OCI-LY1 (cell line): Measurements from ENCODE around the gene C2orf49.

Experiments
- H2AFZ ChIP-seq: fragments of 200-600 bp; sonication (generic), shearing (Covaris generic); 2 replicates; pipeline ENCODE4 v1.6.0; 2014; ENCODE audit warnings: antibody characterized with exemption, mild to moderate bottlenecking, low read length
- H3F3A ChIP-seq: fragments of 200-600 bp; sonication (generic), shearing (Covaris generic); 2 replicates; pipeline ENCODE4 v1.6.0; 2014; ENCODE audit warnings: mild to moderate bottlenecking, antibody characterized with exemption, low read length, moderate library complexity; ENCODE audit not compliant: insufficient read depth
- H3K27ac ChIP-seq: fragments of 200-600 bp; sonication (generic); 2 replicates; pipeline ENCODE4 v1.5.1; 2014; ENCODE audit warnings: low read length, mixed run types, mild to moderate bottlenecking, low read depth; ENCODE audit not compliant: poor library complexity, severe bottlenecking
- H3K27me3 ChIP-seq: fragments of 200-600 bp; sonication (generic); 2 replicates; pipeline ENCODE4 v1.6.0; 2014; ENCODE audit warnings: antibody characterized with exemption, mild to moderate bottlenecking, low read length, moderate library complexity; ENCODE audit not compliant: insufficient read depth
- H3K36me3 ChIP-seq: fragments of 200-600 bp; sonication (generic); 2 replicates; pipeline ENCODE4 v1.6.1; 2014; ENCODE audit warnings: mild to moderate bottlenecking, antibody characterized with exemption, low read length, moderate library complexity, mixed read lengths; ENCODE audit not compliant: insufficient read depth
- H3K4me1 ChIP-seq: fragments of 200-600 bp; sonication (generic); 2 replicates; pipeline ENCODE4 v1.5.1; 2014; ENCODE audit warnings: mild to moderate bottlenecking, low read length, moderate library complexity; ENCODE audit not compliant: insufficient read depth, severe bottlenecking
- H3K4me2 ChIP-seq: fragments of 200-600 bp; sonication (generic), shearing (Covaris generic); 2 replicates; pipeline ENCODE4 v1.6.1; 2014; ENCODE audit warnings: low read length
- H3K4me3 ChIP-seq: fragments of 200-600 bp; sonication (generic); 2 replicates; pipeline ENCODE4 v1.5.1; 2014; ENCODE audit warnings: low read length, low read depth, mild to moderate bottlenecking, mixed read lengths; ENCODE audit not compliant: poor library complexity, severe bottlenecking
- H3K79me2 ChIP-seq: fragments of 200-600 bp; shearing (Covaris generic); 2 replicates; pipeline ENCODE4 v1.6.1; 2016; ENCODE audit warnings: mixed run types, low read length, mixed read lengths; ENCODE audit not compliant: insufficient read depth
- H3K9ac ChIP-seq: fragments of 200-600 bp; sonication (generic), shearing (Covaris generic); 2 replicates; pipeline ENCODE4 v1.6.1; 2014; ENCODE audit warnings: mild to moderate bottlenecking, low read length, mixed read lengths
- H3K9me2 ChIP-seq: fragments of 200-600 bp; sonication (generic), shearing (Covaris generic); 2 replicates; pipeline ENCODE4 v1.6.1; 2014; ENCODE audit warnings: low read depth, mild to moderate bottlenecking, low read length, mixed read lengths
- H3K9me3 ChIP-seq: fragments of 200-600 bp; shearing (Covaris generic); 2 replicates; pipeline ENCODE4 v1.6.1; 2014; ENCODE audit warnings: low read length, mixed read lengths
- H4K20me1 ChIP-seq: fragments of 200-600 bp; sonication (generic), shearing (Covaris generic); 2 replicates; pipeline ENCODE4 v1.6.0; 2016; ENCODE audit warnings: mild to moderate bottlenecking, low read length; ENCODE audit not compliant: insufficient read depth
- CTCF ChIP-seq: fragments of 200-600 bp; sonication (generic), shearing (Covaris generic); IDR thresholded peaks from 2 replicates; pipeline ENCODE4 v1.5.1; 2017; ENCODE audit warnings: mild to moderate bottlenecking, antibody characterized with exemption, low read length, moderate library complexity, mixed read lengths
- EZH2 ChIP-seq: fragments of 200-600 bp; sonication (generic), shearing (Covaris generic); IDR thresholded peaks from 2 replicates; pipeline ENCODE4 v1.8.0; 2017; ENCODE audit warnings: borderline replicate concordance, mixed run types, mild to moderate bottlenecking, antibody characterized with exemption, low read length, moderate library complexity, mixed read lengths

C2orf49 gene

GRCh38 chr2:105337122-105338019 lies at the start of gene C2orf49:
Gene C2orf49, plus strand, starts transcription at chr2:105337540. Its CDS starts 48 bp downstream, at chr2:105337588.
- Histone ChIP-seq H3K27ac (peak within 1 kb of the TSS; percentile 62), H3K4me2 (peak within 1 kb of the TSS; percentile 91), H3K79me2 (peaks cover 27% of the 10 kb centered on the region), H3K9ac (peak within 1 kb of the TSS; percentile 80), H4K20me1 (0 out of 2 replicates have a peak, but pooled peaks cover 2% of the 10 kb centered on the region), H3K27me3 (no peaks in the 10 kb centered on the region), H3K4me1 (peaks cover 23% of the 10 kb centered on the region), H3K9me3 (no peaks in the 10 kb centered on the region), H3K4me3 (peak within 1 kb of the TSS; percentile 90), H3K36me3 (peaks cover 34% of the 10 kb centered on the region), H2AFZ (no peak within 1 kb of the TSS), H3F3A (no peaks in the 10 kb centered on the region), H3K9me2 (no peaks in the 10 kb centered on the region)
- TF ChIP-seq CTCF (no peak), EZH2 (no peak)

DNA sequence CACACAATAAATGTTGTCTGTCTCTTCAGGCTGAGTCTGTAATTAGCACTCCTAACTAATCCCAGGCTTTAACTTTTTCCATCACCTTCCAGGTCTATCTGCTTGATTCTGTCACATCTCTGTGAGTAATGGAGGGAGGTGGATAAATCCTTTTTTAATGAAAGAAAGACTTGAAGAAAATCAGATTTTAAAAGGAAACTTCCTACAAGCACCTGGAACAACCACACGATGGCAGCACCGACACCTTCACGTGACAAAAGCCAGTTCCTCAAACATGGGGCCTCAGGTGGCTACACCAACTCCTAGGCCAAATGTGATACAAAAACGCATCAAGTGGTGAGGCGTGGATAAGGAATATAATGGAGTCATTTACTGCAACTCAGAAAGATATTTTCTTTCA lies 49.6 kb upstream of the C2orf49 start:
- no peak overlapping the region for H2AFZ ChIP-seq
- TF ChIP-seq CTCF (peak; percentile 66), EZH2 (no peak)
- peaks cover 89% of the 10 kb centered on the region for H3K36me3 ChIP-seq

DNA sequence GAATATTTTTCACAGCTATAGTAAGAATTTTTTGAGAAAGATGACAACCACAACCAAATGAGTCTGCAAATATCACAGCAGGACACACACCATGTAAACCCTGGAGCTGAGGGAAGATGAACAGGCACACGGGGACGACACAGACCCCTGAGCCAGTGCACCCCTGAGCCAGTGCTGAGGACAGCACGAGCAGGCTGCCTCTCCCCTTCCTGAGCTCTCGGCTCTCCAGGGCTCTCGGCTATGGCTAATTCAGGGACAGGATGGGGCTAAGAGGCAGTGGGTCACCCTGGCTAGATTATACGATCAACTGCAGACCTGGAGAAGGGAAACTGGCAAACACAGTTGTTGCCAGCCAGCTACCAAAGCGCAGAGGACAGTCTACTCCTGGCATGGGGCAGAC lies 49.2 kb upstream of the C2orf49 start:
- no peak overlapping the region for H3K4me3 ChIP-seq
- no peaks in the 10 kb centered on the region for H3K79me2 ChIP-seq
- no peaks in the 10 kb centered on the region for H3K4me1 ChIP-seq
- TF ChIP-seq CTCF = no peak
- TF ChIP-seq EZH2 = no peak
- H3F3A ChIP-seq = no peaks in the 10 kb centered on the region
- no peak overlapping the region for H3K9ac ChIP-seq
- H3K27me3 ChIP-seq = no peaks in the 10 kb centered on the region
- no peaks in the 10 kb centered on the region for H3K9me3 ChIP-seq
- H3K36me3 ChIP-seq = peaks cover 86% of the 10 kb centered on the region
- H3K27ac ChIP-seq = no peak overlapping the region
- no peak overlapping the region for H3K4me2 ChIP-seq
- no peak overlapping the region for H2AFZ ChIP-seq
- no peaks in the 10 kb centered on the region for H4K20me1 ChIP-seq
- no peaks in the 10 kb centered on the region for H3K9me2 ChIP-seq

More for the DNA sequence above, 49.6 kb upstream of the C2orf49 start:
- Histone ChIP-seq H3K27ac (no peak overlapping the region), H3K9me3 (no peaks in the 10 kb centered on the region), H3K9me2 (no peaks in the 10 kb centered on the region), H3K9ac (no peak overlapping the region), H3K4me1 (no peaks in the 10 kb centered on the region), H3K4me2 (no peak overlapping the region), H3K27me3 (no peaks in the 10 kb centered on the region), H3F3A (no peaks in the 10 kb centered on the region), H4K20me1 (no peaks in the 10 kb centered on the region), H3K4me3 (no peak overlapping the region), H3K79me2 (no peaks in the 10 kb centered on the region)
